GF-D8 (cell line): Measurements from ENCODE around the gene POLDIP2.

Experiments
- DNase-seq: peaks from one replicate; lab custom pipeline; 2025; lab: John Stamatoyannopoulos, UW

POLDIP2 gene

GRCh38 chr17:28315846-28316705 is 41.3 kb downstream of the POLDIP2 start:
- DNase-seq: no peak

- DNase-seq: no peak
Measured at GRCh38 chr17:28313841-28314240, 43.5 kb downstream of the POLDIP2 start.

GRCh38 chr17:28306954-28307401 is 50.3 kb downstream of the POLDIP2 start:
- DNase-seq: no peak

GRCh38 chr17:28298449-28298848 is 58.9 kb downstream of the POLDIP2 start:
- DNase-seq: no peak
